ENCODE measurements around the gene SLC8A3. TPM values are rescaled to one million over a fixed set of nuclear protein-coding genes. Genes with fewer than 3 reads are reported as not detected.

Gene SLC8A3
- total RNA-seq, 6 experiments from 2014 or later = 0.05 to 0.13 (median 0.12) TPM; not detected in 3

DNA sequence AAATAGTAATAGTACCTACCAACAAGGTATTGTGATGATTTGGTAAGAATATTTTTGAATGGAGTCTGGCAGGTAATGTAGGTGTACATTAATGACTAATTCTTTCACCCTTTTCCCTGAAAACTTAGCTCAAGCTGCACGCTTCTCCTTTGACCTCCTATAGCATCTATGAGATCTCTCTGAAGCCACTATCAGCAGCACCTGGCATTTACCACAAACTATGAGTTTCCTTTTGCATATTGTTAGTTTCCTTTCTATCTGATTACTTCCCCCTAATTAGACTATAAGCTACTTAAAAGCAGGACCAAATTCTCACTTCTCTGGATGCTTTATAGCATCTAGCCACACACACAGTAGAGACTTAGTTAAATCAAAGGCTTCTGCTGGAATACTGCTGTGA lies 48.1 kb downstream of the SLC8A3 start:
- Histone ChIP-seq H3K4me3 (no peak overlapping the region), H3K27me3 (no peaks in the 10 kb centered on the region), H3K36me3 (no peaks in the 10 kb centered on the region), H3K9me3 (no peaks in the 10 kb centered on the region), H3K4me1 (no peaks in the 10 kb centered on the region), H3K27ac (no peak overlapping the region)
- DNase-seq = no peak
- 63% methylated on average over 1 of the region's 1 CpG for WGBS (ENCODE audit: insufficient coverage, low coverage, low lambda C conversion rate, missing lambda C conversion rate)
- TF ChIP-seq, protein P1, sequence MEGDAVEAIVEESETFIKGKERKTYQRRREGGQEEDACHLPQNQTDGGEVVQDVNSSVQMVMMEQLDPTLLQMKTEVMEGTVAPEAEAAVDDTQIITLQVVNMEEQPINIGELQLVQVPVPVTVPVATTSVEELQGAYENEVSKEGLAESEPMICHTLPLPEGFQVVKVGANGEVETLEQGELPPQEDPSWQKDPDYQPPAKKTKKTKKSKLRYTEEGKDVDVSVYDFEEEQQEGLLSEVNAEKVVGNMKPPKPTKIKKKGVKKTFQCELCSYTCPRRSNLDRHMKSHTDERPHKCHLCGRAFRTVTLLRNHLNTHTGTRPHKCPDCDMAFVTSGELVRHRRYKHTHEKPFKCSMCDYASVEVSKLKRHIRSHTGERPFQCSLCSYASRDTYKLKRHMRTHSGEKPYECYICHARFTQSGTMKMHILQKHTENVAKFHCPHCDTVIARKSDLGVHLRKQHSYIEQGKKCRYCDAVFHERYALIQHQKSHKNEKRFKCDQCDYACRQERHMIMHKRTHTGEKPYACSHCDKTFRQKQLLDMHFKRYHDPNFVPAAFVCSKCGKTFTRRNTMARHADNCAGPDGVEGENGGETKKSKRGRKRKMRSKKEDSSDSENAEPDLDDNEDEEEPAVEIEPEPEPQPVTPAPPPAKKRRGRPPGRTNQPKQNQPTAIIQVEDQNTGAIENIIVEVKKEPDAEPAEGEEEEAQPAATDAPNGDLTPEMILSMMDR (IDR thresholded peaks at IDR 0.05) = no peak
- no peak for TF ChIP-seq POLR2A (IDR thresholded peaks at IDR 0.05)
- no peak for ATAC-seq
- intact Hi-C loops (cut with DNase I) = no loop called here

DNA sequence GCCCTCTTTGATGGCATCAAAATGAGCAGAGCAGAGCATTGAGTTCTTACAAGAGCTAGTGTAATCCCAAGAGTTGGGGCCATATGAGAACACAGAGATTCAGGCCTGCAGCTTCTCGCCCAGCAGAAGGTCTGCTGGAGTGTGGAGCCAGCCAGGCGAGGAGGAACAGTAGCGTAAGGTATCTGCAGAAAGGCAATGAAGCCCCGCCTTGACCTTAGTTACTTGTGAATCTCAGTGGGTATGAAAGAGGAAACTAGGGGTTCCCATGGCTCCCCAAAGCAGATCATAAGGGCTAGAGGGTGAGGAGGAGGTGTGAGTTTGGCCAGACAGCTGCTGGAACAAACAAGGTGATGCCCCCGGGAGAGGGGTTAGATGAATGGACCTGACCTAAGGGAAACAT lies 49.4 kb downstream of the SLC8A3 start:
- Histone ChIP-seq H3K36me3 (no peaks in the 10 kb centered on the region), H3K4me3 (no peak overlapping the region), H3K9me3 (no peaks in the 10 kb centered on the region), H3K27me3 (no peaks in the 10 kb centered on the region), H3K4me1 (no peaks in the 10 kb centered on the region), H3K27ac (no peak overlapping the region)
- intact Hi-C loops (cut with DNase I) = no loop called here
- 57% methylated on average over 5 of the region's 5 CpGs for WGBS (ENCODE audit: insufficient coverage, low coverage, low lambda C conversion rate, missing lambda C conversion rate)
- TF ChIP-seq, protein P1 (IDR thresholded peaks at IDR 0.05) = no peak
- TF ChIP-seq POLR2A (IDR thresholded peaks at IDR 0.05) = no peak
- no peak for ATAC-seq
- DNase-seq = no peak

DNA sequence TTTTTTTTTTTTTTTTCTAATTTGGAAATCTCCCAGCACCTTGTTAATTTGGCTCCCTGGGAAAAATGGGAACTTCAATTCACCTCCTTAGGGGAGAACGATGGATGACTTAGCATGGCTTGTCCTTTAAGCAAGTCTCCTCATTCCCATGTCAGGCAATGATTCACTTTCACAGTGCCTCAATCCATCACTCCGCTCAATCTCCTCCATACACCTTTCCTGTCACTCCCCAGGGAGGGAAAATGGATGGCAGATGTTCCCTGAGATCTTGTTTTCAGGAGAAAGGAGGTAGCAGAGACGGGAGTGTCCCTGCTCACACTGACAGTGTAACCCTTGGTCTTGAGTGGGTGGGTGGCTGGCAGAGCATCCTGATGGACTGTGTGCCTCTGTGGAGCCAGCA lies 51.0 kb downstream of the SLC8A3 start:
- no peaks in the 10 kb centered on the region for H3K36me3 ChIP-seq
- H3K4me1 ChIP-seq = no peaks in the 10 kb centered on the region
- intact Hi-C loops (cut with DNase I) = no loop called here
- no peak overlapping the region for H3K4me3 ChIP-seq
- no peaks in the 10 kb centered on the region for H3K27me3 ChIP-seq
- DNase-seq = no peak
- no peak for TF ChIP-seq POLR2A (IDR thresholded peaks at IDR 0.05)
- TF ChIP-seq, protein P1 (IDR thresholded peaks at IDR 0.05) = no peak
- ATAC-seq = no peak
- H3K27ac ChIP-seq = no peak overlapping the region
- H3K9me3 ChIP-seq = no peaks in the 10 kb centered on the region
- 67% methylated on average over 3 of the region's 3 CpGs for WGBS (ENCODE audit: insufficient coverage, low coverage, low lambda C conversion rate, missing lambda C conversion rate)

DNA sequence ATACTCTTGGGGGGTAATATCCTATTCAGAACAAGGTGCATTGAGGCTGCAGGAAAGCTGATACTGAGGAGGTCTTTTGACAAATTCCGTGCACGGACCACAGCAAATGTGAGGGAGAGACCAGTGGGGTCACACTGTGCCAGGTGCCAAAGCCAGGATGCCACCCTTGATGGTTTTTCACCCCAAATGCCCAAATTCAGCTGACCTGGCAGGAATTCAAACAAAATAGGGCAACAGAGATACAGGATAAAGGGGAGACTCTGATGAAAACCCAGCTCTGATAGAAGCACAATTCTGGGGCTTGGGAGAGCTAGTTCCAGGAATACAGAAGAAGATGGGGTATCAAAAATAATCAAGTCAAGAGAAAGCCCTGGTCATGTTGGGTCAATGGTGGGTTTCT lies 55.3 kb downstream of the SLC8A3 start:
- WGBS (ENCODE audit: insufficient coverage, low coverage, low lambda C conversion rate, missing lambda C conversion rate) = 58% methylated on average over 2 of the region's 2 CpGs
- no peaks in the 10 kb centered on the region for H3K27me3 ChIP-seq
- intact Hi-C loops (cut with DNase I) = no loop called here
- DNase-seq = no peak
- no peak for TF ChIP-seq POLR2A (IDR thresholded peaks at IDR 0.05)
- H3K4me3 ChIP-seq = no peak overlapping the region
- no peaks in the 10 kb centered on the region for H3K9me3 ChIP-seq
- H3K27ac ChIP-seq = no peak overlapping the region
- no peaks in the 10 kb centered on the region for H3K4me1 ChIP-seq
- H3K36me3 ChIP-seq = no peaks in the 10 kb centered on the region
- ATAC-seq = no peak

DNA sequence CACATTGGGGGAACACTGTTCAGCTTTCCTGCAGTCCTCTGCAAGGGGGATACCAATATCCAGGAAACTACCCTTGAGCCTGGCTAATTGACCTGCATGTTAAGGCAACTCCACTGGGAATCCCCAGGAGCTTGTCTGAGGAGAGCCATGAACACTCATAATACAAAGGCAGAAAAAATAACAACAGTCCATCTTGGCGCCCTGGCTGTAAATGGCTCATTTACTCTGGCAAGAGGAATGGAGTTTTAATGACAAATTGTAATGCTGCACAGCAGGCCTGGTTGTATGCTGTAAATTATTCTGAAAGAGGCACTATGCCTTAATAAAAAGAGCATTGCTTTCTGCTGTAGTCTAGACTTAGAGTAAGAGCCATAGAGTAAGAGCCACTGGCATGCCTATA lies 58.3 kb downstream of the SLC8A3 start:
- no peaks in the 10 kb centered on the region for H3K9me3 ChIP-seq
- no peaks in the 10 kb centered on the region for H3K27me3 ChIP-seq
- TF ChIP-seq POLR2A (IDR thresholded peaks at IDR 0.05) = no peak
- TF ChIP-seq, protein P1 (IDR thresholded peaks at IDR 0.05) = no peak
- intact Hi-C loops (cut with DNase I) = no loop called here
- 44% methylated on average over 1 of the region's 1 CpG for WGBS (ENCODE audit: insufficient coverage, low coverage, low lambda C conversion rate, missing lambda C conversion rate)
- H3K27ac ChIP-seq = no peak overlapping the region
- no peaks in the 10 kb centered on the region for H3K4me1 ChIP-seq
- H3K4me3 ChIP-seq = no peak overlapping the region
- H3K36me3 ChIP-seq = no peaks in the 10 kb centered on the region
- ATAC-seq (no peak), DNase-seq (no peak)
